ELF-1 (cell line): ENCODE results near the gene XYLT1.

Experiments used
- DNase-seq: peaks from one replicate; pipeline ENCODE4 v3.0.0-alpha.2; 2016; ENCODE audit warnings: low read depth, low spot score

XYLT1 gene

DNA sequence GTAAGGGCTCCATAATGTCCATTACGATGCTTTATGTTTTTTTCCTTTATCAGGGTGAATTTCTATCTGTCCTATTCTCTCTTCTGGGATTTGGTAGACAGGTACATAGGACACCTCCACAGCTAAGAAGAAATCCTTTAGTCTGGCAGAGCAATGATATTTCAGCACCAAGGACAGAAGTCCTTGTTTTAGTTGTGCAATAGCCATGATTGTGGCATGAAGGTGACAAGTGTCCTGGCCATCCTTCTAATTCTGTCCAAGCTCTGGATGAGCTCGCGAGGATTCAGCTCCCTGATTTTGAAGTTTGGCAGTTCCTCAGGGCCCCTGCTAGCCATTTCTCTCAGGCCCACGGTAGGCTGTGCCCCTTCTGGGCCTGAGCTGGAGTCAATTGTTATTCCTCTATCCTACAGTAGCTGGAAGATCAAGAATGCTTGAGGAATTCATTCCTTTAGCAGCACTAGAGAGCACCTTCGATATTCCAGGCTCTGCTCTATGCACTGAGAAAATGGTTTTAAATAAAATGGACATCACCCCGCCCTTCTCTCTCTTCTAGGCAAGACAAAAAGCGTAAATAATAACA lies 320.8 kb downstream of the XYLT1 start:
- no peak for DNase-seq

DNA sequence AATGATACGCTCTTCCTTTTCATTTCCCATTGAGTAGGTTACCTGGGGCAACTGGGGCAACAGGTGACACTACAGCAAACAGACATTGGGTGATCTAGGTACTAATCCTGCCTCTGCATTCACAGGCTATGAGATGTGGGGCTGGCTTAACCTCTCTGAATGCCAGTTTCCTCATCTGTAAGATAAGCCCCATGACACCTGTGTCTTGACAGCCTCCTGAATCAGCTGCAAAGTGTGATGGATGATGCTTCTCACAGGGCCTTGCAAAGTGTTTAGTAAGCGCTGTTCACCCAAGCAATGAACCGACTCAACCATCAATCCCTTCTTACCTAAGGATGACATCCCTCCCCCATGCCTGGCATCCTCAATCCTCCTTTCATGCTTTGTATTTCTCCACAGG lies 322.8 kb downstream of the XYLT1 start:
- no peak for DNase-seq

DNA sequence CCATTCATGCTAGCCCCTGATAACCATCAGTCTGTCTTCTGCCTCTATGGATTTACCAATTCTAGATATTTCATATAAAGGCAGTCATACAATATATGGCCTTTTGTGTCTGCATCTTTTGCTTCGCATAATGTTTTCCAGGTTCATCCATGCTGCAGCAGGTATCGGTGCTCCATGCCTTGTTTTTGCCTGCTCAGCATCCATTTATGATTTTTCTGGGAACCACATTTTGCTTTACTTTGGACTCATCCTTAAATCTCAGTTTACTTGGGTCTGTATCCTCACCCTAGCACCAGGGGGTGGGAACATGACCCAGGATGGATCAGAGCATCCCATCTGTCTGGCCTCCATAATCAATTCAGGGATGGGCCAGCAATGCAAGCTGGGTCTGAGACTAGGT lies 325.7 kb downstream of the XYLT1 start:
- DNase-seq, result no peak

DNA sequence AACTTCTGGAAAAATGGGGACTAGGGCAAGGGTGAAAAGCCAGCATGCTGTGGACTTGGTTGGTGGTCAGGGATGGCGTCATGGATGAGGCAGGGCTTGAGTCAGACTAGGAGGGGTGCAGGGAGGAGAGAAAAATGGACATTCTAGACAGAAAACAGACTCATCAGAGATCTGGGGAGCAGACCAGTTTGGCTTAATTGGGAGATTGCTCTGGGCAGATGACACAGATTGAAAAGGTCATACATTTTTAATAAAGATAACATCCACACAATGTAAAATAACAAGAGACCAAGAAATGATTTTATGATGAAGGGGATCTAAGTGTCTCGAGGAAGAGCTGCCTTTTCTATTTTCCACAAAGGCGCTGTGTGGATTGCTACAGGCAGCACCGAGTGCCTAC lies 326.3 kb downstream of the XYLT1 start:
- DNase-seq, result no peak

DNA sequence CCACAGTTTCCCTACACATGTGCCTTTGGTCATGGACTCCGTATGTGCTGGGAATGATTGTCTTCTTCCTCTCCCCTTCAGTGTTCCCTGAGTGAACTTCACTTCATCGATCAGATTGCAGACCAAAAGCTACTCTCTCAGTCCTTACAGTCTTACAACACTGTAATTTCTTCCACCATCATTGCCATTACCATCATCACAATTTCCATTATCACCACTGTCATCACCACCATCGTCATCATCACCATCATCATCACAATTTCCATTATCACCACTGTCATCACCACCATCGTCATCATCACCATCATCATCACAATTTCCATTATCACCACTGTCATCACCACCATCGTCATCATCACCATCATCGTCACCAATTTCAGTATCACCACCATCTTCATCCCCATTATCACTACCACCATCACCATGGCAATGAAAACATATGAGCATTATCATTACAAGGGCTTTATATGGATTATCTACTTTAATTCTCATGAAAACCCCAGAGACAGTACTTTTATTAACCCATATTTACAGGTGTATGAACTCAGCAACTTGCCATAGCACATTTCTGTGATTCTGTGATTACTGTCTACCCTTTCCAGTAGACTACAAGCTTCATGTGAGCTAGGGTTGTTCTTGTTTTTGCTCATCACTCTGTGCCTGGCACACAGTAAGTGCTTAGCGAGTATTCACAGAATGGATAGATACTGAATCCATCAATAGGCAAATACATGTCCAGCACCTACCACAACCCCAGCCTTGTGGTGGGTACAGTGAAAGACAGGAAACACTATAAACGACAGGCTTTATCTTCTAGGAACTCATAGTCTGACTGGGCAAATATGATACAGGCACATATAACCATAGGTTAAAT lies 327.0 kb downstream of the XYLT1 start:
- DNase-seq, result no peak

DNA sequence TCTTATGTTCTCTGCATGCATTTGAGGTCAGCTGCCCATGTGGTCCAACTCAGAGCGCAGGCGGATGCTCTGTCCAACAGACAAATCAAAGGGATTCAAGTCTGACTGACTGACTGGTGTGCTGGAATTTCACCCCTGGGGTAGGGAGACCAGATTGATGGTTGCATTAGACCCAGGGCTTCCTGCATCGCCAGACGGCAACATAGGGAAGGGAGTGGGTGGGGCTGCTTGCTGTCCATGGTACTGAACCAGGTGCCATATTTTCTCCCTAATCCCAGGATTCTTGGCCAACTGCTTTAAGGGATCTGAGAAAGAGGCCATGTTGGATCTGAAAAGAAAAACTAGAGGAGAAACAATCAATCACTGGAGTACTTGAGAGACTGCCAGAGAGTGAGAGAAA lies 332.0 kb downstream of the XYLT1 start:
- DNase-seq, result peak; percentile 80

DNA sequence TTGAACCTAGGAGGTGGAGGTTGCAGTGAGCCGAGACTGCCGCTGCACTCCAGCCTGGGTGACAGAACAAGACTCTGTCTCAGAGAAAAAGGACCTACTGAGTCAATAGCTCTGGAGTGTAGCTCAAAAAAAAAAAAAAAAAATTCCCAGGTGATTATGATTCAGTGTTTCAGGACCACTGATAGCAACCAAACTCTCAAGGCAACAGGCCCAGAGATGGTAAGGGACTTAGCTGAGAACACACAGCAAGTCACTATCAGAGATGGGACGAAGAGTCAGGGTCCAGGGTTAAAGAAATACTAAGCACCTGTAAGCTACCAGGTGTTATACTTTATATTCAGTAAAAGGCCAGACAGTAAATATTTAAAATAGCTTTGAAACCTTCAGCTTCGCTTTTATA lies 335.3 kb downstream of the XYLT1 start:
- DNase-seq, result no peak

DNA sequence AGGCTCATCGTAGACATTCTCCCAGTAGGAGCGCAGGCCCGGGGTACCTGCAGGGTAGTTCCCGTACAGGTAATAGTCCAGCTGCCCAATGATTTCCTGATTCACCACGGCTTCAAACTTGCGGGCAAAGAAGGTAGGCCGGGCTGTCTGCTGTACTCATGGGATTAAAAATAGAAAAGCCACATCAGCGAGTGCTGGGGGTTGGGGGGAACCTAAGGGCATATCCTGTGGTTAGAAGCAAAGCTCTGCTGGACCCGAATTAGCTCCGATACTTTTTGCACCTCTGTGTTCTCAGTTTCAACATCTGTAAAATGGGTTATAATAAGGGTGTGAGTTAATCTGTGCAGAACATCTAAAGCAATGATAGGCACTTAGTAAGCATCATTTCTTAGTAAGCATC lies 336.2 kb downstream of the XYLT1 start:
- DNase-seq, result no peak

DNA sequence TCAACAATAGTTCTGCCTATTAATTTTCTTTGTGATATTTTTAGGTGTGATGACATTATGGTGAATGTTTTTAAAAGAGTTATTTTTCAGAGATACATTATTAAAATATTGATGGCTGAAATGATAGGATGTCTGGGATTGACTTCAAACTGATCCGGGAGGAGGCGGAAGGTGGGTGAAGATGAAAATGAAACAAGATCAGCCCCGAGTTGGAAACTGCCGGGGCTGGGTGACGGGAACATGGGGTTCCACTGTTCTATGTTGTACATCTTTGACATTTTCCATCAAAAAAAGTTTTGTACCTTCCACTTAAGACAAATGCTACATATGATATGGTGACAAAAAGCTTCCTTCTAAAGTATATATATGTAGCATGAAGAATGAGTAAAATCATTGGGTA lies 336.9 kb downstream of the XYLT1 start:
- no peak for DNase-seq

DNA sequence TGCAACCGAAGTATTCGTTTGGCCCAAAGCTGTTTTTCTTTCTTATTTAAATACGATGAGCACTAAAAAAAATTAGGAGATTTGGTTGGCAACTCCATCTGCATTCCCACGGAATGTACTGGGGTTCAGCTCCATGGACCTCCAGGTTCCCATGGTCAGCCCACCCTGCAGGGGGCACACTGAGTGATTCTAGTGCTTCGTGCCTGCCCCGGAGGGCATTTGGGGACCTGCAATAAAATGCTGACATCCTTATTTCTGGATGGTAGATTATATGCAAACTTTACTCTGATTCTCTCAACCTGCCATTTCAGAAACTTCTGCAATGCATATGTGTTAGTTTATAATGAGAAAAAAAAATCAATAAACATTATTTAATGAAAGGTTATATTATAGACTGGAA lies 339.4 kb downstream of the XYLT1 start:
- no peak for DNase-seq

DNA sequence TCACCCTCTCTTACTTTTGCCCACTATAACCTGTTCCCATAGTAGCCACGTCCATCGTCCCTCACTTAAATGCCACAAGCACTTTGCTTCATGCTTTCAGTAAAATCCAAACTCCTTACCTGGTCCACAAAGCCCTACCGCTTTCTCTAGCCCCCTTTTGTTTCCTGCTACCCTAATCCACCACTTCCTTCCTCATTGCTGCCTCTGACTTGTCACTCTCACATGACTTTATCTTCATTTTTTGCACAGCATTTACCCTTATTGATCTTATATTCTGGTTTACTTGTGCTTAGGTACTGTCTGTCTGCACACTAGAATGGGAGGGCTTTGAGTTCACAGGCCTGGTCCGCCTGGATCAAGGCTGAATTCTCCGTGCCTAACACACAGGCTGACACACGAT lies 340.0 kb downstream of the XYLT1 start:
- no peak for DNase-seq

DNA sequence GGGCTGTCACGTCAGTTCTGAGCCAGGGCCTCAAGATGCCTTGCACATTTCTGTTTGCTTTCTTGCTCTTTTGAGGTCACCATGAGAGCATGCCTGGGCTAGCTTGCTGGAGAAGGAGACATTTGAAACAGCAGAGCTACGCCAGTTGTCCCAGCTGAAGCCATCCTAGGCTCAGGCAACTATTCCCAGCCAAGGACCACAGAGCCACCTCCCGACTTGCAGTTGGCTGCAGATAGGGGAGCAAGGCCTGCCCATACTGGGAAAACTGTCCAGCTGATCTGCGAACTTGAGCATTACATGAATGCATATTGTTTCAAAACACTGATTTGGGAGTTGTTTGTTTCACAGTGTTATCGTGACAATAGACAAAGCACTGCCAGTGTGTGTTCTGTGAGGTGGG lies 340.8 kb downstream of the XYLT1 start:
- DNase-seq, result no peak

DNA sequence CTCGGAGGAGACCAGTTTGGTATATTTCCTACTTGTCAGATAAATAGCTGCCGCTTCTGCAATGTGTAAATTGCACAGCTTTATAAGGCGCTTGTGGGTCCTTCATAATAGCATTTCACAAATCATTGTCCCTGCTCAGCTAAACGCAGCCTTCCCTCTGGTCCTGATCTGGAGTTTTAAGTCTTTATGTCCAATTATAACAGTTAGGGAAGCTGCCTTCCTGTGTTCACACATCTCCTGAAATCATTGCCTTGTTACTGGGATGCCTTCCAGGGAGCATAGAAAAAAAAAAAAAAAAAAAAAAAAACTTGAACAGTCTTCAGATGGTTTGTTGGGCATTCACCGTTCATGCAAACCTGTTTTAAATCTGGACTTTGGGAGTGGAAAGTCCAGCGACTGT lies 342.0 kb downstream of the XYLT1 start:
- DNase-seq, result no peak

DNA sequence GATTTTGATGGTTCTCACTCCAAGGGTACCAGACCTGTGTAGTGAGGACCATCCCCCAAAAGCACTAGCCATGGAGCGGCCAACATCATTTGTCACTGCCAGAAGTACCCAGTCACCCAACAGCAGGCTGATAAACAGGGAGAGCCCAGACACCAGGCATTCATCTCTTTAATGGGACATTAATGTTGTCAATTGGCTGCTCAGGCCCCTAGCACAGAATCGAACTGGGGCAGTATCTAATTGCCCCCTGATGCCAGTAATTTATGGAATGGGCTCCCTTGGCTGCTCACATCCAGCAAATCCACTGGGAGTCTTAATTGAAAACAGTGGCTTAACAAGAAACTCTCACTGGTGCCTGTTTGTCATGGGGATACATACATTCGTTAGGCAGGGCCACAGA lies 344.6 kb downstream of the XYLT1 start:
- no peak for DNase-seq

DNA sequence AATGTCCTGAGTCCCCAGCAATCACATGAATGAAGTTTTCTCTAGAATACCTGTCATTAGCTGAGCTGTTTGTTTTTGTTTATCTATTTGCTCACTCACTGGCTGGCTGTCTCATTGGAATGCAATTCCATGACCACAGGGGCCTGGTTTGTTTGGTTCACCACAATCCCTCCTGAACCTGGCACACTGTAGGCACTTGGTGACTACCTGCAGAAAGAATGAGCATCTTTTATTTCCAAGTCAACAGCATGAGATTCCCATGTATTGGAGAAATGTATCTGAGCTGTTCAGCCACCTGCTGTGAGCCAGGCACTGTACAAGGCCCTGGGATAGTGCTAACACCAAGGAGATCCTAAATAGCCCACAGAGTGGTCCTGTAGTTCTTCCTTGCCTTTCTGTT lies 345.1 kb downstream of the XYLT1 start:
- DNase-seq, result peak; percentile 47

DNA sequence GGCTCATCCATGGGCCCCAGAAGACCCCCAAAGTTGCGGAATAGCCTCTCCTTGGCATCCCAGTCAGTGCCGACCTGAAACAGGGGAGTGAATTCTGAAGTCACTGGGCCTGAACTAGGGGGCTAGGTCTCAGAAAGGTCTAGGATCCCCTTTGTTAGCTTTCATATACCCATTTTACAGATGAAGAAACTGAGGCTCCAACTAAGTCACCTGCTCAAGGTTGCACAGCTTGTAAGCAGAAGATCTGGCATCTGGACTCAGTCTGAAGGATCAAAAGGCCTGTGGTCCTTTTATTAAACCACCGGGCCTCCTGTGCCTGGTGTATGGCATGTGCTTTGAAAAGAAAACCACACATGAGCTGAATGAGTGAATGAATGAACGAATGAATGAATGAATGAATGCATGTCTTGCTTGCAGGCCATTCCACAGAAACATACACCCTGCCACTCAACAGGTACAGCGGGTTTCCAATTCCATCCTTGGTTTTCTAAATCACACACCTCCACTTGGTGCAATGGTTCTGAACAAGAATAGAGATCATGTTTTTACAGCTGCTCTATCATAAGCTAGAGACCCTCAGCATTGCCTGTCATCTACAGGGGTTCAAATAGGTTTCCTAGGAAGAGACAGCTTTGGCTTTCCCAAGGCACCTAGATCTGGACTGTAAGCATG lies 352.7 kb downstream of the XYLT1 start:
- no peak for DNase-seq

DNA sequence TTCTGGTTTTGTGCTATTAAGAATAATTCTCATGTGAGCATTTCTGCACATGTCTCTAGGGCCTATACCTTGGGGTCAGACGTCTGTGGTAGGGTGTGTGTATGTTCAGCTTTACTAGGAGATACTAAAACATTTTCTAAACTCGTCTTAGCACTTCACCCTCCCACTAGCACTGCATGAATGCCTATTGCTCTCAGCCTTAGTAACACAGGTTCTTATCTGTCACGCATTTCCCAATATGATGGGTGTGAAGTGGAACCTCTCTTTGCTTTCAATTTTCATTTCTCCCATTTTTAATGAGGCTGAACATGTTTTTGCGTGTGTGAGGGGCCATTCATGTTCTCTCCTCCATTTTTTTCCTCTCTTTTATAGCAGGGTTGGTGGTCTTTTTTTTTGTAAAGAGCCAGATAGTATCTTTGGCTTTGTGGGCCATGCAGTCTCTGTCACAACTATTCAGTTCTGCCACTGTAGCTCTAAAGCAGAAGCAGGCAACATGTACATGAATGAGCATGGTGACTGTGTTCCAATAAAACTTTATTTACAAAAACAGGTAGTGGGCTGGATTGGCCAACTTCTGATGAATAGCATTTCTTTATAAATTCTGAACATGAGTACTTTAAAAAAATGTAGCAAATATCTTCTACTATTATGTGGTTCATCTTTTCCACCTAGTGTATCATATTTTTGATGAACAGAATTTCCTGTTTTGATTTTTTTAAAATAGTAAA lies 354.0 kb downstream of the XYLT1 start:
- DNase-seq, result no peak

DNA sequence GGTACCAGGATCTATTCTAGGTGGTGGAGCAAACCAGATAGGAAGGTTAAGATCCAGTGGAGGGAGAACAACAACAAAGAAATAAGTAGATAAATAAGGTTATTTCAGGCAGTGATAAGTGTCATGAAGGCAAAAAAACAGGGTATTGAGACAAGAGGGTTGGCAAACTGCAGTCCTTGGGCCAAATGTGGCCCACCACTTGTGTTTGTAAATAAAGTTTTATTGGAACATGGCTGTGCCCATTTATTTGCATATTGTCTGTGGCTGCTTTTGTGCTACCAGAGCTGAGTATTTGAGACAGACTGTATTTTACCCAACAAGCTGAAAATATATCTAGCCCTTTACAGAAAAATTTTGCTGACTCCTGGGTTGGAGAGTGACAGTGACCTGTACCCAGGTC lies 361.3 kb downstream of the XYLT1 start:
- DNase-seq, result no peak

DNA sequence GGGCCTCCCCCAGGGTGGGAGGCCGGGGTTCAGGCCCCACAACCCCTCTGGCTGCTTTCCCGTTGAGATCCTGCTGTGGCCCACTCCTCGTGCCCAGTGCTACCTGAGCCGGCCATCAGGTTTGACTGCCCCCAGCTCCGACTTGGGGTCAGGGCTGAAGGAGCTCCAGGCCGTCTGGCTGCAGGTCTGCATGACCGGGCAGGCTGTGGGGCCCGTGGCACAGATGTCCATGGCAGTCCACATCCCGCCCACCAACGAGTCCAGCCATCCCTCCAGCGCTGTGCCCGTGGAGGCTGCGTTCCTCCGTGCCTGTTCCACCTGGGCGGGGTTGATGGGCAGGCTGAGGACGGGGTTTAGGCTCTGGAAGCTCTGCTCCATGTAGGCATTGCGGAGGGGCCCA lies 362.2 kb downstream of the XYLT1 start:
- DNase-seq, result no peak

DNA sequence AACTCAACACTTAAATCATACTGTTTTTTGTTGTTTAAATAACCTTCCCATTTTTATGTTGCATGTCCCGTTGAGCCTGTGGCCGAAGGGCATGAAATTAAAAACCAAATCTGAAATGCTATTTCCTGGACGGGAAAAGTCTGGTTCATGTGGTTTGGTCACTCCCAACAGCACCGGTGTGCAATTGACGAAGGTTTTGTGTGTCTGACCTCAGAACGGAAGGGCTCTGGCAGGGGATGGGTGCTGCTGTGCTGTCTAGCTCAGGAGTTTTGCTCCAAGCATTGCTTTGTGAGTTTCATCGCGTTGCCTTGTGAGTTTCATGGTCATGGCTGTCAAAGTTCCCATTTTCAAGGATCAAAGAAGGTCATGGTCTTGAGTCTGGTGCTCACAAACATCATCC lies 363.3 kb downstream of the XYLT1 start:
- no peak for DNase-seq

DNA sequence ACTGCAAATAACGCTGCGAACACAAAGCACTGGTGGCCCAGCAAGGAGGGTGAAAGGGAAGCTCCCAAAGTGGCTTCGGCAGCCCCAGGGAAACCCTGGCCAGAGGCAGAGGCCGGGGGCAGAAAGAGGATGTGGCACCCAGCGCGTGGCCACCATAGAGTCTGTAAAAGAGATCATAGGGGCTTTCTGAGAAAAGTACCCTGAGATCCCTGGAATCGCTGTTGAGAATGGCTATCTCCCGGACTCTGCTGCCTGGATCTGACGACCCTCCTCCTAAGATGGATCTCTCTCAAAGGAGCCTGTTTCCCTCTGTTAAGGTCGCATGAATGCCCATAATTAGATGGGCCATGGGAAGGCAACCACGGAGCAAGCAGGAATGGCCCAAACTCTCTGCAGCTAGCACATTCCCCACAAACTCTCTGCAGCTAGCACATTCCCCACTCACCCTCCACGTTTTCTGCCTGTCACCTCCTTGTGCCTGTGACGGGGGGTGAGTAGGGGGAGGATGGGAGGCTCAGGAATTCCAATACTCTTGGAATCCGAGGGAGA lies 364.4 kb downstream of the XYLT1 start:
- peak; percentile 26 for DNase-seq

DNA sequence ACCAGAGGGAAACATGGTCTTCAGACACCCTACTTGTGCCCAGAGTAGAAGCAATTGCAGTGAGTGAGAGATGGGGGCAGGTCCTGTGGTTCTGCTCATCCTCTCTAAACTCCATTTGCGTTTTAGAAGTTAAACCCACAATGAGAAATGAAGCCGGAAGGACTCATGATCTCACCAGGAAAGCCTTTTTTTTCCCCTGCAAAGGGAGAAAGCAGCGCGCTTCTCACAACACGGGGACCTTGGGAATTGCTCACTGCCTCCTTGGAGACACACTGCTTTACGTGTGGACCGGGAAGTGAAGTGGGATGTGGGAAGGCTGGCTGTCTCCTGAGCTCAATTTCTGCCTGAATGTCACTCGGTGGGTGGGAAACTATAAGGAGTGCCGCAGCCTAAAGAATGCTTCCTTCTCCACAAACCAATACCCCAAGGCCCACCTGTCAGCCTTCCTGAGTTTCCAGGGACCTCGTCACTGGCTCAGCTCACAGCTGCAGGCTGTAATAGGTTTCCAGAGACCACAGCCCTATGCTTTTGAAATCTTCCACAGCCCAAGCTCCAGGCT lies 365.4 kb downstream of the XYLT1 start:
- DNase-seq, result peak; percentile 26
